Right lobe of liver (tissue), 6 donors: Measurements from ENCODE around the gene FOXP4. TPM values are rescaled to one million over a fixed set of nuclear protein-coding genes. Genes with fewer than 3 reads are reported as not detected.
A peak's percentile ranks its signal among the peaks of the same experiment; 100 is the strongest.

Experiments
- ATAC-seq, 4 donors: fragments of 200-7000 bp; cut with Tn5 transposase; one replicate each; pipeline ENCODE4 v1.9.1; 2020; ENCODE audit warnings: mild to moderate bottlenecking in 4 of 4, moderate library complexity in 4 of 4
- DNase-seq, 3 donors: peaks; one replicate each; pipeline ENCODE4 v3.0.0-alpha.2; 2020
- H3K27ac ChIP-seq, 3 donors: fragments of 200-600 bp; one replicate each; pipeline ENCODE4 v1.8.0; 2022
- H3K27me3 ChIP-seq, 2 donors: fragments of 200-600 bp; one replicate each; pipeline ENCODE4 v1.8.0; 2022
- H3K36me3 ChIP-seq, 4 donors: fragments of 200-600 bp; sonication (generic) in 1 of 4; one replicate each; pipeline versions ENCODE4 v1.5.1 to v1.8.0; 2017 to 2022; ENCODE audit warnings: control low read depth in 1 of 4
- H3K4me1 ChIP-seq, 4 donors: fragments of 200-600 bp; sonication (generic) in 1 of 4; one replicate each; pipeline versions ENCODE4 v1.5.1 to v1.8.0; 2017 to 2022; ENCODE audit warnings: control low read depth in 1 of 4
- H3K4me3 ChIP-seq, 3 donors: fragments of 200-600 bp; one replicate each; pipeline ENCODE4 v1.8.0; 2022
- H3K9me3 ChIP-seq, 4 donors: fragments of 200-600 bp; sonication (generic) in 1 of 4; one replicate each; pipeline versions ENCODE4 v1.5.1 to v1.8.0; 2017 to 2022; ENCODE audit warnings: control low read depth in 1 of 4
- CTCF ChIP-seq, 4 donors: fragments of 200-600 bp in 3 of 4; fragments of 450-650 bp in 1 of 4; IDR thresholded peaks; one replicate each; pipeline versions ENCODE4 v1.5.1 to v1.8.0; 2016 to 2022; ENCODE audit warnings: antibody characterized with exemption in 4 of 4, mild to moderate bottlenecking in 2 of 4
- POLR2A ChIP-seq: fragments of 450-650 bp; IDR thresholded peaks from one replicate; pipeline ENCODE4 v1.6.1; 2017; ENCODE audit warnings: antibody characterized with exemption, mild to moderate bottlenecking
- WGBS: methylation state at CpG from one replicate; pipeline ENCODE4 v1.1.6; 2018; ENCODE audit warnings: low coverage, low lambda C conversion rate; ENCODE audit not compliant: insufficient coverage; ENCODE audit errors: missing lambda C conversion rate; 5-methylcytosine and 5-hydroxymethylcytosine counted together
- intact Hi-C, 2 donors: fragments of 100-400 bp; cut with DNase I; formaldehyde crosslinking; loops; one replicate each; pipeline versions ENCODE4 v1.11.2 to v1.14.1; 2022
- total RNA-seq, 6 experiments: library from RNA; depleted of rRNA in 2 of 6; stranded (reverse); fragments of >200 nt in 2 of 6; fragmentation: NEBNext Ultra II Directional in 3 of 6; extraction: Animal tissue kit (Norgen Biotek cat#: 25700) in 3 of 6; gene quantifications; one replicate each; pipeline versions ENCODE4 v1.1.0 to v1.2.4, GENCODE V29; 2016 to 2023
- donor health status: DM: no; HTN: yes; CAD: no.
- donor health status: DM: no; HTN: no; CAD: no.
- donor health status: DM: no; HTN: no; CAD: no.
- donor health status: DM: no; HTN: yes; CAD: no.
- donor health status: DM: no; HTN: yes; CAD: no.

FOXP4 gene
- total RNA-seq, 6 experiments from 2014 or later: 12.6 to 19.2 (median 14.9) TPM

- Histone ChIP-seq H3K27ac (peak overlapping the region in 2 of 3 donors; percentile 15 to 25), H3K27me3 (no peaks in the 10 kb centered on the region), H3K9me3 (no peaks in the 10 kb centered on the region), H3K4me3 (no peak overlapping the region), H3K4me1 (peaks cover 1 to 62% (median 31%) of the 10 kb centered on the region in 4 donors), H3K36me3 (peaks cover 0 to 7% (median 3%) of the 10 kb centered on the region in 4 donors)
- no peak for DNase-seq
- no peak for TF ChIP-seq POLR2A
- no peak for TF ChIP-seq CTCF (IDR thresholded peaks at IDR 0.05)
- no peak for ATAC-seq
- WGBS: 88% methylated on average over 4 of the region's 5 CpGs
- intact Hi-C loops: no loop called here
Measured at GRCh38 chr6:41564448-41565142, 18.4 kb downstream of the FOXP4 start.

- no peak overlapping the region for H3K4me3 ChIP-seq
Measured at GRCh38 chr6:41565701-41566100, 19.5 kb downstream of the FOXP4 start.

GRCh38 chr6:41566961-41567360 lies 20.8 kb downstream of the FOXP4 start:
- peak in 1 of 4 donors; percentile 1 for ATAC-seq

More at GRCh38 chr6:41565701-41566100, 19.5 kb downstream of the FOXP4 start:
- Histone ChIP-seq H3K36me3 (peaks cover 0 to 7% (median 3%) of the 10 kb centered on the region in 4 donors), H3K27me3 (no peaks in the 10 kb centered on the region), H3K4me1 (peaks cover 1 to 63% (median 32%) of the 10 kb centered on the region in 4 donors), H3K9me3 (no peaks in the 10 kb centered on the region), H3K27ac (no peak overlapping the region)
- TF ChIP-seq CTCF (IDR thresholded peaks at IDR 0.05) (no peak), POLR2A (no peak)
- ATAC-seq (no peak), DNase-seq (no peak)
- intact Hi-C loops: no loop called here
- 100% methylated on average over 4 of the region's 13 CpGs for WGBS

GRCh38 chr6:41567684-41568083 lies 21.5 kb downstream of the FOXP4 start:
- no peaks in the 10 kb centered on the region for H3K9me3 ChIP-seq
- intact Hi-C loops: no loop called here
- no peaks in the 10 kb centered on the region for H3K27me3 ChIP-seq
- 67% methylated on average over 1 of the region's 1 CpG for WGBS
- H3K4me3 ChIP-seq: no peak overlapping the region
- peak overlapping the region in 2 of 3 donors; percentile 81 to 90 for H3K27ac ChIP-seq
- no peak for TF ChIP-seq CTCF (IDR thresholded peaks at IDR 0.05)
- no peak for TF ChIP-seq POLR2A
- no peak for ATAC-seq
- H3K4me1 ChIP-seq: peaks cover 1 to 65% (median 30%) of the 10 kb centered on the region in 4 donors
- no peak for DNase-seq
- peaks cover 0 to 7% (median 3%) of the 10 kb centered on the region in 4 donors for H3K36me3 ChIP-seq

More at GRCh38 chr6:41566961-41567360, 20.8 kb downstream of the FOXP4 start:
- no peak for TF ChIP-seq POLR2A
- no peak for TF ChIP-seq CTCF (IDR thresholded peaks at IDR 0.05)
- no peak for DNase-seq
- Histone ChIP-seq H3K4me1 (peaks cover 1 to 63% (median 32%) of the 10 kb centered on the region in 4 donors), H3K9me3 (no peaks in the 10 kb centered on the region), H3K27me3 (no peaks in the 10 kb centered on the region), H3K4me3 (no peak overlapping the region), H3K27ac (peak overlapping the region in 2 of 3 donors; percentile 81 to 90), H3K36me3 (peaks cover 0 to 7% (median 3%) of the 10 kb centered on the region in 4 donors)
- intact Hi-C loops: no loop called here
- no CpG with 5 or more reads among the region's 1 CpG for WGBS
